ENCODE results near the gene FRY.

- TF ChIP-seq CTCF (IDR thresholded peaks at IDR 0.05; ENCODE audit: low read depth, low read length, missing input control): no peak
- no peak for TF ChIP-seq JUND (IDR thresholded peaks at IDR 0.05)
- TF ChIP-seq REST (IDR thresholded peaks at IDR 0.05): no peak
- no peak for TF ChIP-seq YY1 (IDR thresholded peaks at IDR 0.05)
- TF ChIP-seq EGR1 (IDR thresholded peaks at IDR 0.05; ENCODE audit: low read depth in 2 of 2): no peak
- no peak for TF ChIP-seq RAD21 (IDR thresholded peaks at IDR 0.05)
- TF ChIP-seq GABPA (IDR thresholded peaks at IDR 0.05 in 1 of 2, conservative IDR thresholded peaks at IDR 0.05 in 1 of 2): no peak
- TF ChIP-seq ZBTB33 (IDR thresholded peaks at IDR 0.05): no peak
- no peak for TF ChIP-seq ATF3 (IDR thresholded peaks at IDR 0.05)
These were observed 104.5 kb downstream of the FRY start for GRCh38 chr13:32136061-32136460.
